ENCODE measurements around the gene RAB31. TPM values are rescaled to one million over a fixed set of nuclear protein-coding genes. Genes with fewer than 3 reads are reported as not detected.

Gene RAB31
- total RNA-seq, 1 experiment from 2014 or later = 6.1 TPM

GRCh38 chr18:9730786-9731185 lies 22.7 kb downstream of the RAB31 start:
- DNase-seq (ENCODE audit: low spot score) = no peak
- no TSS peak for BruUV-seq (replicated peaks)
- Histone ChIP-seq H3K4me1 (ENCODE audit: insufficient read depth, low read length, poor library complexity, severe bottlenecking) (peaks cover 5% of the 10 kb centered on the region), H3K4me3 (ENCODE audit: low read depth, low read length, poor library complexity, severe bottlenecking) (no peak overlapping the region), H3K9me3 (ENCODE audit: low read depth, low read length, poor library complexity, severe bottlenecking) (no peaks in the 10 kb centered on the region), H3K36me3 (ENCODE audit: insufficient read depth, low read length, poor library complexity, severe bottlenecking) (no peaks in the 10 kb centered on the region), H3K27ac (ENCODE audit: low read depth, low read length, poor library complexity, severe bottlenecking) (no peak overlapping the region), H3K27me3 (replicated peaks; ENCODE audit: insufficient read depth, low read depth, low read length, poor library complexity) (no peaks in the 10 kb centered on the region)
- TF ChIP-seq, protein P1, sequence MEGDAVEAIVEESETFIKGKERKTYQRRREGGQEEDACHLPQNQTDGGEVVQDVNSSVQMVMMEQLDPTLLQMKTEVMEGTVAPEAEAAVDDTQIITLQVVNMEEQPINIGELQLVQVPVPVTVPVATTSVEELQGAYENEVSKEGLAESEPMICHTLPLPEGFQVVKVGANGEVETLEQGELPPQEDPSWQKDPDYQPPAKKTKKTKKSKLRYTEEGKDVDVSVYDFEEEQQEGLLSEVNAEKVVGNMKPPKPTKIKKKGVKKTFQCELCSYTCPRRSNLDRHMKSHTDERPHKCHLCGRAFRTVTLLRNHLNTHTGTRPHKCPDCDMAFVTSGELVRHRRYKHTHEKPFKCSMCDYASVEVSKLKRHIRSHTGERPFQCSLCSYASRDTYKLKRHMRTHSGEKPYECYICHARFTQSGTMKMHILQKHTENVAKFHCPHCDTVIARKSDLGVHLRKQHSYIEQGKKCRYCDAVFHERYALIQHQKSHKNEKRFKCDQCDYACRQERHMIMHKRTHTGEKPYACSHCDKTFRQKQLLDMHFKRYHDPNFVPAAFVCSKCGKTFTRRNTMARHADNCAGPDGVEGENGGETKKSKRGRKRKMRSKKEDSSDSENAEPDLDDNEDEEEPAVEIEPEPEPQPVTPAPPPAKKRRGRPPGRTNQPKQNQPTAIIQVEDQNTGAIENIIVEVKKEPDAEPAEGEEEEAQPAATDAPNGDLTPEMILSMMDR (conservative IDR thresholded peaks at IDR 0.05; ENCODE audit: low read depth, low read length) = no peak
- TF ChIP-seq EZH2 (IDR thresholded peaks at IDR 0.05; ENCODE audit: borderline replicate concordance, low read depth, low read length, poor library complexity, severe bottlenecking) = no peak
- CTCF ChIA-PET = no interaction called here
- POLR2A ChIA-PET (ENCODE audit: low non-redundant PET) = no interaction called here
- intact Hi-C loops (cut with micrococcal nuclease; ENCODE audit: unreplicated experiment) = no loop called here

DNA sequence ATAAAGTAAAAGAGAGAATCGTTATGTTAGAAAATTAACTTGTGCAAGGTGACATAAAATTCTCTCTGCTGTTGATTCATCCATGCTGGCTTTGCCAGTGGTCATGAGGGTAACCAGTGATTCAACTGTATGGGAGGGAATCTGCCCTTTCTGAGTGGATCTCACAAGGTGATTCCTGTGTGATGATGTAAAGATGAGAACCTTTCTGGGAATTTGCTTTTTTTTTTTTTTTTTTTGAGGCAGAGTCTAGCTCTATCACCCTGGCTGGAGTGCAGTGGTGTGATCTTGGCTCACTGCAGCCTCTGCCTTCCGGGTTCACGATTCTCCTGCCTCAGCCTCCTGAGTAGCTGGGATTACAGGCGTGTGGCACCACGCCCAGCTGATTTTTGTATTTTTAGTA lies 23.3 kb downstream of the RAB31 start:
- no peak for DNase-seq (ENCODE audit: low spot score)
- Histone ChIP-seq H3K27me3 (replicated peaks; ENCODE audit: insufficient read depth, low read depth, low read length, poor library complexity) (no peaks in the 10 kb centered on the region), H3K36me3 (ENCODE audit: insufficient read depth, low read length, poor library complexity, severe bottlenecking) (no peaks in the 10 kb centered on the region), H3K4me3 (ENCODE audit: low read depth, low read length, poor library complexity, severe bottlenecking) (no peak overlapping the region), H3K27ac (ENCODE audit: low read depth, low read length, poor library complexity, severe bottlenecking) (no peak overlapping the region), H3K4me1 (ENCODE audit: insufficient read depth, low read length, poor library complexity, severe bottlenecking) (peaks cover 4% of the 10 kb centered on the region), H3K9me3 (ENCODE audit: low read depth, low read length, poor library complexity, severe bottlenecking) (no peaks in the 10 kb centered on the region)
- no TSS peak for BruUV-seq (replicated peaks)
- POLR2A ChIA-PET (ENCODE audit: low non-redundant PET) = no interaction called here
- CTCF ChIA-PET = no interaction called here
- TF ChIP-seq, protein P1 (conservative IDR thresholded peaks at IDR 0.05; ENCODE audit: low read depth, low read length) = no peak
- TF ChIP-seq EZH2 (IDR thresholded peaks at IDR 0.05; ENCODE audit: borderline replicate concordance, low read depth, low read length, poor library complexity, severe bottlenecking) = no peak
- intact Hi-C loops (cut with micrococcal nuclease; ENCODE audit: unreplicated experiment) = no loop called here

DNA sequence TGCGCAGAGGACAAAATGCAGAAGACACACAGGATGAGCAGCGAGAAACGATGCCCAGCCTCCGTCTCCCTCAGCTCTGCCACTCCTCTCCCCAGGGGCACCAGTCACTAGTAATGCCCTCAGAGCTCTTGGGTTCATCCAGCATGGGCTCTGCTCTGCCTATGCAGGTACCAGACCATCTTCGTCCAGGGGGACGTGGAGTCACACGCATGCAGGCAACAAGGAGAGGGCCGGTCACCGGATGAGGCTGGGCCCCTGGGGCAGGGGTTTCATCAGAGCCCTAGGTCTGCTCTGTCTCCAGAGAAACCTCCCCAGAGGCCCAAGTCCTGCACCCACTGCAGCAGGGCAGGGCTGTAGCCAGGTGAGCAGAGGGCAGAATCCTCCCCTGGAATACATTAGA lies 23.9 kb downstream of the RAB31 start:
- no TSS peak for BruUV-seq (replicated peaks)
- Histone ChIP-seq H3K4me1 (ENCODE audit: insufficient read depth, low read length, poor library complexity, severe bottlenecking) (peaks cover 4% of the 10 kb centered on the region), H3K27ac (ENCODE audit: low read depth, low read length, poor library complexity, severe bottlenecking) (no peak overlapping the region), H3K9me3 (ENCODE audit: low read depth, low read length, poor library complexity, severe bottlenecking) (no peaks in the 10 kb centered on the region), H3K36me3 (ENCODE audit: insufficient read depth, low read length, poor library complexity, severe bottlenecking) (no peaks in the 10 kb centered on the region), H3K4me3 (ENCODE audit: low read depth, low read length, poor library complexity, severe bottlenecking) (no peak overlapping the region), H3K27me3 (replicated peaks; ENCODE audit: insufficient read depth, low read depth, low read length, poor library complexity) (no peaks in the 10 kb centered on the region)
- intact Hi-C loops (cut with micrococcal nuclease; ENCODE audit: unreplicated experiment) = no loop called here
- TF ChIP-seq, protein P1 (conservative IDR thresholded peaks at IDR 0.05; ENCODE audit: low read depth, low read length) = no peak
- TF ChIP-seq EZH2 (IDR thresholded peaks at IDR 0.05; ENCODE audit: borderline replicate concordance, low read depth, low read length, poor library complexity, severe bottlenecking) = no peak
- no peak for DNase-seq (ENCODE audit: low spot score)
- ChIA-PET POLR2A (ENCODE audit: low non-redundant PET) (no interaction called here), CTCF (no interaction called here)
